HG03139 (cell line): ENCODE results near the gene TUBA3C.
"Not testable (repeated sequence)": the region's sequence is repeated elsewhere in the genome, so short reads cannot be mapped to it uniquely, and the experiment has no call there.

Experiments used
- ATAC-seq: cut with Tn5 transposase; IDR thresholded peaks from one replicate; pipeline ENCODE4 v1.9.1; 2021; ENCODE audit not compliant: unreplicated experiment

The TUBA3C gene

GRCh38 chr13:19181621-19182485 is at the start of gene TUBA3C:
Gene TUBA3C, minus strand, starts transcription at chr13:19181824. Its CDS starts 77 bp downstream, at chr13:19181747.
- no peak for ATAC-seq

- not testable (repeated sequence) for ATAC-seq
Observed at GRCh38 chr13:19207413-19207812, 25.8 kb upstream of the TUBA3C start.

DNA sequence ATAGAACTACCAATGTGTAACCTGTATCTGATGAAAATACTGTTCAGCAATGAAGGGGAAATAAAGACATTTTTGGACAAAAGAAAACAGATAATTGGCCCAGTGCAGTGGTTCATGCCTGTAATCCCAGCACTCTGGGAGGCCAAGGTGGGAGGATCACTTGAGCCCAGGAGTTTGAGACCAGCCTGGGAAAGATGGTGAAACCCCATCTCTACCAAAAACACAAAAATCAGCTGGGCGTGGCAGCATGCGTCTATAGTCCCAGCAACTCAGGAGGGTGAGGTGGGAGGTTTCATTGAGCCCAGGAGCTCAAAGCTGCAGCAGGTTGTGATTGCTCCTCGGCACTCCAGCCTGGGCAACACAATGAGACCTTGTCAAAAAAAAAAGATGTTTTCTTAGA is 11.0 kb upstream of the TUBA3C start:
- not testable (repeated sequence) for ATAC-seq

- ATAC-seq, result not testable (repeated sequence)
Observed at GRCh38 chr13:19189911-19190310, 8.3 kb upstream of the TUBA3C start.

- not testable (repeated sequence) for ATAC-seq
Observed at GRCh38 chr13:19189368-19189767, 7.7 kb upstream of the TUBA3C start.

- ATAC-seq, result no peak
Observed at GRCh38 chr13:19185865-19186645, 4.4 kb upstream of the TUBA3C start.

DNA sequence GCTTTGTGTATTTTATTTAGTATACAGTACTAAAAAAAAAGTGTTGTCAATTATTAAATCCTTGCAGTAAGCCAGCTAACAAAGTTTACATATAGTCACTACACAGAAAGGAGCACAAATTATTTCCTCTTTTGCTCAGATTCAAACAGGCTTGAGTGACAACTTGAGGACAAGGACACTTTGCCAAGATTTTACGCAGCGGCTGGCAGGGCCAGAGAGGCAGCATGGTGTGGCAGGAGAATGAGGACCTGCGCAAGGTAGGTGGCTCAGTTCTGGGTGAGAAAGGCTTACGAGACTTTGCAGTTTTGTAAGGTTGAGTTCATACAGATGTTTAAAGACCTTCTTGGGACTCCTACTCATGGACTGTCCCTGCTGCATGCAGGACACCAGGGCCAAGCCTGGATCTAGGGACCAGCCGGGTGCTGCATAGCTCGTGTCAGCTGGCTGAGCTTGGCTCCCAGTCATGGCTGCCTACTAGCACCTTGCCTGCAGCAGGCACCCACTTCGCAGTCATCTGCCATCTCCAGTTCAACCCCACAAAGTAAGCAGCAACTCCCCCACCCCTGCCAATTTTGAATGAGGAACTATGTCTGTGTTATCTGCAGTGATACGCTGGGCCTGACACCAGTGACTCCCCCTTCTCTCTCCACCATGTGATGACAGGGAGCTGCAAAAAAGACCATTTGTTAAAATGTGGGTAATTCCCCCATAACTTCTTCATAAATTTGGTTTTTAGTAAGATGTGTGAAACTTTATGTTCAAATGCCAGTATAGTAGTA is 3.7 kb upstream of the TUBA3C start:
- ATAC-seq, result no peak

GRCh38 chr13:19184176-19184575 is 2.6 kb upstream of the TUBA3C start:
- ATAC-seq, result no peak

DNA sequence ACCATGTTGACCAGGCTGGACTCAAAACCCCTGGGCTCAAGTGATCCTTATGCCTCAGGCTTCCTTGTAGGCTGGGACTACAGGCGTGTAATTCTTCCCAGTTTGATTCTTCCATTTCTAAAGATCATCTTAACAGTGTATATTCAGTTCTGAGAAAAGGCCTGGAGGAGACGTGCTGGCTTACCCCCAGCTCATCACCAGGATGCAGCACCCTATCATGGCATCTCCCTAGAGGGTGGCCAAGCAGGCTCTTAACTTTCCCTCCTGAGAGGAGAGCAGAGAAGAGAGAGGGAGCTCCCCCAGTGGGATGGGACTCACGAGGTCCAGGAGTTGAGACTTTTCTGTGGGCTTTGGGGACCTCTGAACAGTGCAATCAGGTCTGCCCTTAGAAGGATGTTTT is 2.1 kb upstream of the TUBA3C start:
- ATAC-seq, result no peak

DNA sequence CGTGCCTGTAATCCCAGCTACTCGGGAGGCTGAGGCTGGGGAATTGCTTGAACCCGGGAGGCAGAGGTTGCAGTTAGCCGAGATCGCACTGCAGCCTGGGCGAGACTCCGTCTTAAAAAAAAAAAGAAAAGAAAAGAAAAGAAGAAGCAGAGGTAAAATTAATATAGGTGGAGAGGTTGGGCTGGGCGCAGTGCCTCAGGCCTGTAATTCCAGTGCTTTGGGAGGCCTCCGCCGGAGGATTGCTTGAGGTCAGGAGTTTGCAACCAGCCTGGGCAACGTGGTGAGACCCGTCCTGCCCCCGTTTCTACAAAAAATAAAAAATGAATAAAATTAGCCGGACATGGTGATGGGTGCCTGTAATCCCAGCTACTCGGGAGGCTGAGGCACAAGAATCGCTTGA is 912 bp upstream of the TUBA3C start:
- ATAC-seq, result no peak

- ATAC-seq, result no peak
Observed at GRCh38 chr13:19181021-19181620, 503 bp downstream of the TUBA3C start.

DNA sequence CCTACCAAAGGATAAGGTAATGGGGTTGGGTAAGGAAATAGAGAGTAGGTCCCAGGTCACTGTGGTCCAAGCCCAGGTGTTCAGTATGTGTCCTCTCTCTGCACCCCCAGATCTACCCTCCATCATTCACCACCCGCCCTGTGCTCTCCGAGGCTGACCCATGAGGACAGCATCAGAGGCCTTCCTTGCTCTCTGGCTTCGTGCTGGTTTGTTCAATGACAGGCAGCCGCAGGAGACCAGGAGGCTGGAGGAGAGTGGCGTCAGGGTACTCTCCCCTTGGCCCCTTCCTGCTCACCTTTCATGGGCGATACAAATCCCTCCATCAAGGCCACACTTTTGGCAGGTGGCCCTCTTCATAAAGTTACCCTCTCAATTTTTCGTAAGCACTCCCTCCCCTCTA is 1.7 kb downstream of the TUBA3C start:
- no peak for ATAC-seq

- no peak for ATAC-seq
Observed at GRCh38 chr13:19178901-19179593, 2.6 kb downstream of the TUBA3C start.

- ATAC-seq, result not testable (repeated sequence)
Observed at GRCh38 chr13:19176981-19177776, 4.4 kb downstream of the TUBA3C start.

DNA sequence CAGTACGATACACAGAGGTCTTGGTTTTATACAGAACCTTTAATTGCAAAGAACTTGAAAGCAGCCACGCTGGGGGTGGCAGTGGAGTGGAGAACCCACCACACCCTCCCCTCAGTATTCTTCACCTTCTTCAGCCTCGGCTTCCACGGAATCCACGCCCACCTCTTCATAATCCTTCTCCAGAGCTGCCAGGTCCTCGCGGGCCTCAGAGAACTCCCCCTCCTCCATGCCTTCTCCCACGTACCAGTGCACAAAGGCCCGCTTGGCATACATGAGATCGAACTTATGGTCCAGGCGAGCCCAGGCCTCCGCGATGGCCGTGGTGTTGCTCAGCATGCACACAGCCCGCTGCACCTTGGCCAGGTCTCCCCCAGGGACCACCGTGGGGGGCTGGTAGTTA is 7.9 kb downstream of the TUBA3C start:
- ATAC-seq, result no peak

DNA sequence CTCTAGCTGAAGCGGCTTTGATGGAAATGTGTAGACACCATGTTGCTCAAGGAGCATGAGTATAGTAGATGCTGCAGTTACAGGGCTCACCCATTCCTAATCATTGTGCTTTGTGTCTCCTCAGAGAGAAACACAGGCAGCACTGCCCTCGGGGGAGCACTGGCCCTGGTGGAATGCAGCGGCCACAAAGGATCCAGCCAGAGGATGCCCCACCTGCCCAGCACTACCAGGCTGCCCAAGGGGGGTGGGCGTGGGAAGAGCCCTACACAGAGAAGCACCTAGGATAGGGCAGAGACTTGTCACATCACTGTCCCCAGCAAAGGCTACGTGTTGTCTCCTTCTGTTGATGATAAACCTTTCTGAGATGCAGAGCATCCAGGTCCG is 9.0 kb downstream of the TUBA3C start:
- no peak for ATAC-seq

DNA sequence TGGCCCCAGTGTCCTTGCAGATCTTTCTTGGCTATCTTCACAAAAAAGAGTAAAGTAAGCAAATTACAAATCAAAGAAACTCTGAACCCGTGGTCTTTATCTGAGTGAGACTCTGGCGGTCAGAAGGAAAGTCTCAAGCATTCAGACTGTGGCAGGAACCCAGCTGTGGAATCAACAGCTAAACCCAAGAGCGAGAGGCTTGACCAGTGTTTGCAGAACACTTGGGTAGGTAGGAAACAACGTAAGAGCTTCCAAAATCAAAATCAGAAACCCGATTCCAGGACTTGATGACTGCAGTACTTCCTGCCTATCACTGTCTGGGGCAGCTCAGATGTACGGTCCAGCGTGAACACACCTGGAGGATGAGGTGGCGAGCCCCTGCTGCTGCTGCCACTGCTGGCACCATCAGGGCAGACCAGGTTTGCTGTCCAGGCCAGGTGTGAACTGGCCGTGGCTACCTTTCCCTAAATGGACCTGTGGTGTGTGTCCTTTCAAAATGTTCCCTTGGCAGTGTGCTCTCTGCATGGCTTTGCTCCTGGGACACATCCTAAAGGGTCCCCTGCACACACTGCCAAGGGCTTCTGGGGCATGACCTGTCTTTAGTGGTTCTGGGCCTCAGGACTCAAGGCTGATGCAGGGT is 9.5 kb downstream of the TUBA3C start:
- ATAC-seq, result no peak

DNA sequence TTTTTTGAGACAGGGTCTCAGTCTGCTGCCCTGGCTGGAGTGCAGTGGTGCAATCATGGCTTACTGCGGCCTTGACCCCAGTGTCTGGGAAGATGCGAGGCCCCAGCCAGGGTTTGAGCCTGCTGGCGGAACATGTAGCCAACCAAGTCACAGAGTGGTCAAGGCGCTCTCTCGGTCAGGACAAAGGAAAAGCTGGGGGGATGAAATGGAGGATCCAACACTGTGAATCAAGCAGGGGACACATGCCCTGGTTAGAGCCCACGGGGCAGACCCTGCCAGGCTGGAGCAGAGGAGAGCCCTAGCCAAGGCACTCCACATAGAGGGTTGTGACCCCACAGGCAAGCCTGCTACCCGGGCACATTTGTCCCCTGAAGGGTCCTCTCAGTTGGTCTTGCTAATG is 10.1 kb downstream of the TUBA3C start:
- ATAC-seq, result no peak

GRCh38 chr13:19169991-19170390 is 11.6 kb downstream of the TUBA3C start:
- ATAC-seq, result no peak
